Keratinocyte (primary cell): ENCODE data around the gene ZBTB4.

Experiments used
- EZH2 ChIP-seq: IDR thresholded peaks from one replicate; pipeline ENCODE4 v1.6.1; 2012; ENCODE audit warnings: inconsistent platforms, mild to moderate bottlenecking, low read length, moderate library complexity
- TF ChIP-seq, protein P1 (sequence below), 3 experiments: IDR thresholded peaks in 1 of 3; conservative IDR thresholded peaks in 1 of 3; optimal IDR thresholded peaks in 1 of 3; 2 replicates in 2 of 3; 3 replicates in 1 of 3; pipeline versions ENCODE3 to v1.5.1; 2011; ENCODE audit warnings: low read length in 3 of 3, mild to moderate bottlenecking in 3 of 3, moderate library complexity in 2 of 3, control low read depth in 1 of 3, inconsistent platforms in 1 of 3; ENCODE audit not compliant: insufficient read depth in 2 of 3; ENCODE audit errors: extremely low read depth in 1 of 3

DNA sequence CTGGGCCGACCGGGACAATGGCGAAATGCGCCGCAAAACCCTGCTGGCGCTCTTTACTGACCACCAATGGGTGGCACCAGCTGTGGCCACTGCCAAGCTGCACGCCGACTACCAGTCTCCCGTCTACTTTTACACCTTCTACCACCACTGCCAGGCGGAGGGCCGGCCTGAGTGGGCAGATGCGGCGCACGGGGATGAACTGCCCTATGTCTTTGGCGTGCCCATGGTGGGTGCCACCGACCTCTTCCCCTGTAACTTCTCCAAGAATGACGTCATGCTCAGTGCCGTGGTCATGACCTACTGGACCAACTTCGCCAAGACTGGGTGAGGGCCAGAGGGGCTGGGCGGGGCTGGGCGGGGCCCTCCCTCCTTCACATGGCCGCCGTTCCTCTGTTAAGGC is 63.6 kb downstream of the ZBTB4 start:
- TF ChIP-seq, protein P1, sequence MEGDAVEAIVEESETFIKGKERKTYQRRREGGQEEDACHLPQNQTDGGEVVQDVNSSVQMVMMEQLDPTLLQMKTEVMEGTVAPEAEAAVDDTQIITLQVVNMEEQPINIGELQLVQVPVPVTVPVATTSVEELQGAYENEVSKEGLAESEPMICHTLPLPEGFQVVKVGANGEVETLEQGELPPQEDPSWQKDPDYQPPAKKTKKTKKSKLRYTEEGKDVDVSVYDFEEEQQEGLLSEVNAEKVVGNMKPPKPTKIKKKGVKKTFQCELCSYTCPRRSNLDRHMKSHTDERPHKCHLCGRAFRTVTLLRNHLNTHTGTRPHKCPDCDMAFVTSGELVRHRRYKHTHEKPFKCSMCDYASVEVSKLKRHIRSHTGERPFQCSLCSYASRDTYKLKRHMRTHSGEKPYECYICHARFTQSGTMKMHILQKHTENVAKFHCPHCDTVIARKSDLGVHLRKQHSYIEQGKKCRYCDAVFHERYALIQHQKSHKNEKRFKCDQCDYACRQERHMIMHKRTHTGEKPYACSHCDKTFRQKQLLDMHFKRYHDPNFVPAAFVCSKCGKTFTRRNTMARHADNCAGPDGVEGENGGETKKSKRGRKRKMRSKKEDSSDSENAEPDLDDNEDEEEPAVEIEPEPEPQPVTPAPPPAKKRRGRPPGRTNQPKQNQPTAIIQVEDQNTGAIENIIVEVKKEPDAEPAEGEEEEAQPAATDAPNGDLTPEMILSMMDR (optimal IDR thresholded peaks at IDR 0.05 in 1 of 3, IDR thresholded peaks at IDR 0.05 in 1 of 3, conservative IDR thresholded peaks at IDR 0.05 in 1 of 3; ENCODE audit: extremely low read depth in 1 of 3, insufficient read depth in 2 of 3, low read length in 3 of 3) = no peak
- TF ChIP-seq EZH2 = no peak
